ENCODE data around the gene LMAN1L.
A peak's percentile ranks its signal among the peaks of the same experiment; 100 is the strongest.

The LMAN1L gene

DNA sequence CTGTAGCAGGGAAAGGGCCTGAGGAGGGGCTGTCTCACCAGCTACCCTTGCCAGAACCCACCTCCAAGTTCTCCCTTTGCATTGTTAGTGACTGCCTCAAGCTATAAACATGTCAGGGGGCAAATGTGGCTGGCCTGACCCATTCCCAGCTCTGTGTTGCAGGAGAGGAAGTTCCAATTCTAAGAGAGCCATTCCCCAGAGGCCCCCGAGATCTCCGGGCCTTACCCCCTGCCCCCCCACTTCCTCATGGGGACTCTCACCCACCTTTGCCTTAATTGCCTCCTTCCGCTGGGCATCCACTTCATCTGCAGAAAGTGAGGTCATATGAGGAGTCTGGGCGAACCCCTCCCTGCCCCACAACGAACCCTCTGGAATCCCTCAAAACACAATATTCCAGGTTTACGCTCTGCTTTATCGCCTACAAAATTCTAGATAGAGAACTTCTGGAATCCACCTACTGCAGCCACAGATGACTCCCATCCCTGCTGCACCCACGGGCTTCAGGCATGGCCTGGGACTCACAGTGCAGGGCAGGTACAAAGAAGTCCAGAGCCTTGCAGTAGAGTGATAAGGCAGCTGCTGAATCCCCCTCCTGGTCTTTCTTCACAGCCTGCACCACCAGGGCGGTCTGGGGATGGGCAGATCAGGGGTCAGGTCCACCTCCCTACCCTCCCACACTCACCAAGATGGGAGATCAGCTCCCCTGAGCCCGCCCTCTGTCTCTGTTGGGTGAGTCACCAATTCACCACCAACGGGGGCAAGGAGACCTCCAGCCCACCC is 26.3 kb downstream of the LMAN1L start:
- DNase-seq: no peak

DNA sequence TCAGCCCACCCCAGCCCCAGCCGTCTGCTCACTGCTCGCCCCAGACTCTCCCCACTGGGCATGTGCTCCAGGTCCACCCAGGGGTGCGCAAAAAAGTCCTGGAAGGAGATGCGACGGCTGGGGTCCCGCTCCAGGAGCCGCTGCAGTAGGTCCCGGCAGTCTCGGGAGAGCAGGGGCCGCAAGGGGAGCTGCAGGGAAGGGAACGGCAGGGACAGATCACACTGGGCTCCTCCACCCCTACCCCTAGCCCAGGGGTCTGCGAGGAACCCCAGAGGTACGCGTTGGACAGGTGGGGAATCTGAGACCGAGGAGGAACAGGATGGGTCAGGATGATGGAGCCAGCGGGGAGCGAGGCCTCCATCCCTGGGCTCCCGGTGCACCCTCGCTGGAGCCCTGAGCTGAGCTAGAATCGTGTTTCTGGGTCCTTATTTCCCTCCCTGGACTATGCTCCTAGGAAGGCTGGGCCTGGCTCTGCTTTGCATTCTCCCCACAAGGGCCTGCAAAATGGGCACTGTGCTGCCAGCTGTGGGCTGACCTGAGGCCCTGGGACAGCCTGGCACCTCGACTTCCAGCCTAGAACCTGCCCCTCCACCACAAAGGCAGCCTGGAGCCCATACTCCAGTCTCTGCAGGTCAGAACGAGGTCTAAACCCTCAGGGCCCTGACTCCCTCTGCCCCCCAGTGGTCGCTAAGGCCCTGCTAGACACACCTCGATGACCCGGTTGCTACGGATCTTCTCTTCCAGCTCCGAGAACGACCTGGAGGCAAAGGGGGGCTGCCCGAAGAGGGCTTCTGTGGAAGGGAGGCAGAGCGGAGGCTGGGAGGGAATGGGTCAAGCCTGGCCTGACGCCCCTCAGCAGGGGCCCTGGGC is 27.1 kb downstream of the LMAN1L start:
- no peak for DNase-seq

GRCh38 chr15:74840851-74841775 is 28.5 kb downstream of the LMAN1L start:
- no peak for DNase-seq

DNA sequence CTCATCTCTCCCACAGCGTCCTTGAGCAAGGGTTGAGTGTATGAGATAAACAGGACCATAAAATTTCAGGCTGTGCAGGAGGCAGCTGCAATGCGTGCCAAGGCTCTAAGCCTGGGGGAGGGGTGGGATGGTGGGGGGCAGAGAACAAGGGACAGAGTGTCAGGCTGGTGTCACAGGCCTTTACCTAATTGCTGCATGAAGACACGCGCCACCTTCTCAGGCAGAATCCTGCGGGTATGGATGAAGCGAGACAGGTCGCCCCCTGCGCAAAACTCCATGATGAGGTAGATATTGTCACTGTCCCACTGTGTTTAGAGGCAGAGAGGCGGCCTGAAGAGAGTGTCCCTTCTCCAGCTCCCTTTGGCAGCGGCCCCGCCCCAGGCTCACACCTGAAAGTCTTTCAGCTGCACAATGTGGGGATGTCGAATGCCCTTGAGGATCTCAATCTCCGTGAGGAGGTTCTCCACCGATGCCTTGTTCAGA is 29.3 kb downstream of the LMAN1L start:
- no peak for DNase-seq

GRCh38 chr15:74842581-74843444 is 30.2 kb downstream of the LMAN1L start, which contains the start of gene ULK3:
Gene ULK3 (minus strand): TSS chr15:74843156. CDS start chr15:74843105, 51 bp downstream.
- DNase-seq: peak; percentile 54

GRCh38 chr15:74843445-74843828 is 30.8 kb downstream of the LMAN1L start:
- DNase-seq: no peak

DNA sequence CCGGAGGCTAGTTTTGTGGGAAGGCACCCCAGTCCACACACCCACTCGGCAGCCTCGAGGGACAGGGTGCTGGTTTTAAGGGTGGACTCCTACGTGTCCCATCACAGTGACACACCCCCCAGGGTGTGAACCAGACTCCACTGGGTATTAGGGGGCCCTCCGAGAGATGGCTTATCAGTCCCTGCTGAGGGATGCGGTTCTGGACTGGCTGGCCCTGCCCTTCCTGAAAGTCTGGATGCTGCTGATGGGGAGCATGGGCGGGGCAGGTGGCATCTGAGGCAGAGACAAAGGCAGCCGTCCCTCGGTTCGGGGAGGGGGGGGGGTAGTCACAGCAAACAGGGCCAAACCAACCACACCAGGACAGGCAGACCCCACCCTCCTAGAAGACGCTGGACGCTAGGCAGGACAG is 31.3 kb downstream of the LMAN1L start:
- DNase-seq: no peak

DNA sequence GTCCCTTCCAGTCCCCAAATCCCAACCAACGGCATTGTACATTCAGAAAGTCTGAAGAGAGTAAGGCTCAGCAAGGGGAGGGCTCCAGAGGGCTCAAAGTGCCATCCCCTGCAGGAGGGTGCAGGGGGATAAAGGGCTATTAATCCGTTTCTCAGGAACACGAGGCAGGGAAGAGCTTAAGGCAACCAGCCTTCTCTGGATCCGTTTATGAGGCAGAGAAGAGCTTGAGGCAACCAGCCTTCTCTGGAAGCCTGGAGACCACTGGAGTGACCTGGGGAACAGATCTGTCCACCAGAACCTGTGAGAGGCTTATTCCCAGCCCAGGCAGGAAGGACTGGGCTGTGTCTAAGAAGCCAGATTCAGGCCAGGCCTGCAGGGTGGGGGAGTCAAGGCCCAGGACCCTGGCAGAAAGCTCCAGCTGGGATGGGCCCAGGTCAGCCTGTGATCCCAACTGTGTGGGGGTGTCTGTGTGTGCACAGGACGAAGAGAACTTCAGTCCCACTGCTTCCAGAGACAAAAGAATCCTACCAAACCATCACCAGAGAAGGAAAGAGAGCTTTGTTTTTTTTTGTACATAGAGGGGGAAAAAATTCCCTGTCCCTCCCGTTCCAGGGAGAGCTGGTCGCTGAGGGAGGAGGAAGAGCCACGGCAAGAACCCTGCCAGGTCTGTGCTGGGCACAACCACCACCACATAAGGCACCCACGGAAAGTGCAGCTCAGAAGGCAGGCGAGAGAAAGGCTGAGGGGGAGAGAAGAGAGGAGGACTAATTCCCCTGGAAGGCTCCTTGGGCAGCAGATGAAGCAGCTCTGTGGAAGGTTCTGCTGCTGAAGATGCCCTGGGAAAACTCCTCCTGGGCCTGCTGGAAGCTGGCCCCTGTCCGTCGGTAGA is 31.9 kb downstream of the LMAN1L start:
- no peak for DNase-seq

DNA sequence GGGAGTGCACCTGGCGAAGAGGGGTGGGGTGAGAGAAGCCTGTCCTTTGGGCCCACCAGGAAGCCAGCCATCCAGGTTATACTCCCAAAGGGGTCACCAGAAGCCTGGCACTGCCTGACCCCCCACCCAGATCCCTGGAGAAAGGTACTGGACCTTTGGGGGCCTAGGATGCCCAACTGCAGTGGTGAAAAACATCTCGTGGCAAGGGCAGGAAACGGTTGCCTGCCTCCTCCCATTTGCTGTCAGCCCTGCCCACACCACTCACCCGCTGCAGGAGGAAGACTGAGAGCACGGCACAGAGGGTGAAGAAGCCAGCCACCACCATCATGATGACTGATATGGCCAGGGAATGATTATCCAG is 32.6 kb downstream of the LMAN1L start:
- DNase-seq: no peak

- DNase-seq: no peak
Measured at GRCh38 chr15:74845581-74845980, 32.9 kb downstream of the LMAN1L start.

DNA sequence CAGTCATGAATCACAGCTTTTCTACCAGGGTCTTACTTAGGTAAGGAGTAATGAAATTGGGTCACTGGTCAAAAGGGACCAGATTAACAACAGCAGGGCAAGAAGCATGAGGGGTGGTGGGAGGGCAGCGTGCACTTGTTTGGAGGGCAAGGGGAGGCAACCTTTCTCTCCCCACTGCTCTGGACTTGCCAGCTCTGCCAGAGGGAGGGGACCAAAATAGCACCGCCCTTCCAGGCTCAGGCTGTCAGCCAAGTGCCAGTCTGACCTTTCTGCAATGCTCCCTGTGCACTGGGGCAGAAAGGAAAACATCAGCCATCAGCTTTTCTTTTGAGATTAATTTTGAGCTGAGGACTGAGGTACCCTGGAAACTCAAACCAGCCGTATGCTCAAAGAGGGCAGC is 34.8 kb downstream of the LMAN1L start:
- DNase-seq: no peak

GRCh38 chr15:74850393-74850792 is 37.8 kb downstream of the LMAN1L start:
- DNase-seq: no peak

DNA sequence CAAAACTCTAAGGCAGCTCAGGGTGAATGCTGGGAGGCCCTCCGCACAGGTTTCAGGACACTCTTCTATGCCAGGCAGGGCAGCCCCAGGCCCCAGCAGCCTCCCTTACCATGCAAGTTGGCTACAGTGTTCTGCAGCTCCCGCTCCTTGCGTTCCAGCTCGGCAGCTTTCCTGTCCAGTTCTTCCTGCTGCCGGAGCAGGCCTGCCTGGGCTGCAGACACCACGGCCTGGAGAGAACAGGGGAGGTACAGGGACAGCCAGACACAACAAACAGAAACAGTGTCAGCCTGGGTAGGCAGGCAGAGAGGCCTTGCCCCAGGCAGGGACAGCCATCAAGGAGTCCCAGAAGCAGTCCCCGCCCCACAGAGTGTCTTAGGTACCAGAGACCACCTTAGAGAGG is 39.3 kb downstream of the LMAN1L start:
- no peak for DNase-seq

DNA sequence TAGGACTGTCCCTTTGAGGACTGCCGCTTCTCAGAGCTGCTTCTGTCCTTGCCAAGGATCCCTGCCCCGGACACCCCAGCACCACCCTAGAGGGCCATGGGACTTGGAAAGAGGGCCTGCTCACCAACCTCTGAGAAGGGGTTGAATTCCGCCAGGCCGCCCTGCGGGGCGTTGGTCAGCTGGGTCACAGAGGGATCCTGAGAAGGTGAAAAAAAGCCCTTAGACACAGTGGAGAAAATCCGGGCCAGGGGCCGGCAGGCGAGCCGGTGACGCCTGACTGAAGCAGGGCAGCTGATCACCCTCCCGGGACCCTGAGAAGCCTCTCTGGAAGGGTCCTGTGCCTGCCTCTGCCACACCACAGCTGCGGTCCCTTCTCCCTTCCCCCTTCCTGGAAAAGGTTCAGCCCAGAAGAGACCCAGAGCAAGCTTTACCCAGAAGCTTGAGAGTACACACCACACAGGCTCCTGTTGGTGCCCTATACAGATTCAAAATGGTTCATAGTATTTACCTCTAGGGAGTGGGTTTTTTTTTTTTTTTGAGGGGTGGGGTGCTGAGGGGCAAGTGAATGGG is 41.9 kb downstream of the LMAN1L start:
- no peak for DNase-seq

GRCh38 chr15:74855857-74856256 is 43.2 kb downstream of the LMAN1L start:
- DNase-seq: no peak

GRCh38 chr15:74856537-74856936 is 43.9 kb downstream of the LMAN1L start:
- no peak for DNase-seq

GRCh38 chr15:74857082-74857655 is 44.5 kb downstream of the LMAN1L start:
- no peak for DNase-seq

DNA sequence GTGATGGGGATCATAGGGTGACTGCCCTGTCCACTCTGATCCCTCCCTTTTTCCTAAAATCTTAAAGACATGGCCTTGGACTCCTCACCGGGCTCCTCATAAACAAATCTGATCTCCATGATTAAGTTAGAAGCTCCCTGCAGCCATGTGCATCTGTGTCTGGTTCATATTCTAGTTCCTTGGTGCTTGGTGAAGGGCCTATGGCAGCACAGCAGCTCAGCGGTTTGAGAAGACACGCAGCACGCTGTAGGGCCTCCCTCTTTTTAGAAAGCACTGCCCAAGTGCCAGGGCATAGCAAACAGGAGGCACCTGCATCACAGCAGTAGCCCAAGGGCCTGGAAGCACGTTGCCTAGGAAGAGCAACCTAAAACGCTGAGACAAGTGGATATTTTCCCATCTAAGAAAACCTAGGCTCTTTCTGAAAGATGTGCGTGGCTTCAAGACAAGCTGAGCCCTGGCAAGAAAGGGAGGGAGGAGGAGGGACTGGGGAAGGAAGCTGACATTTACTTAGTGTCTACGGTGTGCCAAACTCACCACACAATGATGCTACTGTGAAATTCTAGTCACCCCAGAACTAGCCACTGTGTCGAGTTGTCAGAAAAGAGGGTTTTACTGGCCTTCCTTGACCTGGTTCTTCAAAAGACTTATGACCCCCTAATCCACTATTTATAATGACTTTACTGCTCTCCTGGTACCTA is 45.2 kb downstream of the LMAN1L start:
- DNase-seq: no peak

- no peak for DNase-seq
Measured at GRCh38 chr15:74858369-74858740, 45.7 kb downstream of the LMAN1L start.
